Kasumi-1 (cell line): ENCODE results near the gene FBXO33.
"Not testable (repeated sequence)": the region's sequence is repeated elsewhere in the genome, so short reads cannot be mapped to it uniquely, and the experiment has no call there.

Experiments used
- DNase-seq, 2 experiments: peaks; one replicate each; lab custom pipeline; 2025; lab: John Stamatoyannopoulos, UW

FBXO33 gene

GRCh38 chr14:39372656-39373055 is 59.6 kb downstream of the FBXO33 start:
- no peak for DNase-seq

- no peak for DNase-seq
Measured at GRCh38 chr14:39370415-39370814, 61.8 kb downstream of the FBXO33 start.

GRCh38 chr14:39369029-39369428 is 63.2 kb downstream of the FBXO33 start:
- DNase-seq, result no peak

GRCh38 chr14:39368261-39368959 is 63.8 kb downstream of the FBXO33 start:
- peak; percentile 75 to 78 for DNase-seq

- no peak for DNase-seq
Measured at GRCh38 chr14:39367387-39367751, 64.9 kb downstream of the FBXO33 start.

- DNase-seq, result no peak
Measured at GRCh38 chr14:39366460-39367386, 65.5 kb downstream of the FBXO33 start.

- no peak for DNase-seq
Measured at GRCh38 chr14:39365354-39365753, 66.9 kb downstream of the FBXO33 start.

- no peak for DNase-seq
Measured at GRCh38 chr14:39364509-39364908, 67.7 kb downstream of the FBXO33 start.

GRCh38 chr14:39361556-39361955 is 70.7 kb downstream of the FBXO33 start:
- not testable (repeated sequence) for DNase-seq

GRCh38 chr14:39360316-39360715 is 71.9 kb downstream of the FBXO33 start:
- no peak for DNase-seq

GRCh38 chr14:39359069-39359468 is 73.2 kb downstream of the FBXO33 start:
- not testable (repeated sequence) for DNase-seq

- no peak for DNase-seq
Measured at GRCh38 chr14:39351708-39352107, 80.5 kb downstream of the FBXO33 start.

GRCh38 chr14:39350866-39351265 is 81.4 kb downstream of the FBXO33 start:
- no peak for DNase-seq
